Esophagus muscularis mucosa (tissue), 4 donors: ENCODE measurements around the gene SUMO3. TPM values are rescaled to one million over a fixed set of nuclear protein-coding genes. Genes with fewer than 3 reads are reported as not detected.

Experiments used
- DNase-seq: peaks from one replicate; pipeline ENCODE4 v3.0.0-alpha.2; 2017; ENCODE audit errors: extremely low spot score
- H3K27ac ChIP-seq, 4 donors: fragments of 200-600 bp; sonication (generic); replicated peaks in 1 of 4; 1 replicate in 3 of 4; 2 replicates in 1 of 4; pipeline ENCODE4 v1.5.1; 2016 to 2019; ENCODE audit warnings: mild to moderate bottlenecking in 1 of 4
- H3K27me3 ChIP-seq, 4 donors: fragments of 200-600 bp; sonication (generic); one replicate each; pipeline versions ENCODE4 v1.5.1 to v1.6.0; 2016 to 2019
- H3K36me3 ChIP-seq, 4 donors: fragments of 200-600 bp; sonication (generic); one replicate each; pipeline ENCODE4 v1.5.1; 2016 to 2019
- H3K4me1 ChIP-seq, 4 donors: fragments of 200-600 bp; sonication (generic); one replicate each; pipeline ENCODE4 v1.5.1; 2016 to 2019
- H3K4me3 ChIP-seq, 4 donors: fragments of 200-600 bp; sonication (generic); 1 replicate in 2 of 4; 2 replicates in 2 of 4; pipeline ENCODE4 v1.5.1; 2016 to 2019; ENCODE audit warnings: mild to moderate bottlenecking in 4 of 4, moderate library complexity in 1 of 4
- H3K9me3 ChIP-seq, 4 donors: fragments of 200-600 bp; sonication (generic); 1 replicate in 3 of 4; 2 replicates in 1 of 4; pipeline ENCODE4 v1.5.1; 2016 to 2019
- EP300 ChIP-seq: sonication (generic); formaldehyde crosslinking; IDR thresholded peaks from one replicate; pipeline ENCODE4 v1.6.1; 2017; ENCODE audit warnings: antibody characterized with exemption
- POLR2A ChIP-seq: fragments of 450-650 bp; IDR thresholded peaks from one replicate; pipeline ENCODE4 v1.6.1; 2017; ENCODE audit warnings: antibody characterized with exemption, moderate library complexity, mild to moderate bottlenecking, low read depth
- POLR2AphosphoS5 ChIP-seq, 2 donors: sonication (generic); formaldehyde crosslinking; IDR thresholded peaks; one replicate each; pipeline ENCODE4 v1.6.1; 2017; ENCODE audit warnings: antibody characterized with exemption in 2 of 2
- WGBS: methylation state at CpG from one replicate; pipeline ENCODE4 v1.1.5; 2018; 5-methylcytosine and 5-hydroxymethylcytosine counted together
- intact Hi-C: fragments of 100-400 bp; cut with DNase I; formaldehyde crosslinking; loops from one replicate; pipeline ENCODE4 v1.15.1; 2023
- total RNA-seq, 4 donors: library from RNA; depleted of rRNA; stranded (reverse); fragments of >200 nt; gene quantifications; one replicate each; pipeline versions ENCODE4 v1.1.0 to v1.2.1, GENCODE V29; 2016
- TF ChIP-seq, protein P1 (sequence below), 3 experiments: fragments of 200-600 bp in 2 of 3; fragments of 450-650 bp in 1 of 3; sonication (generic) in 2 of 3; IDR thresholded peaks; one replicate each; pipeline ENCODE4 v1.5.1; 2017 to 2019; ENCODE audit warnings: antibody characterized with exemption in 3 of 3, mild to moderate bottlenecking in 2 of 3, moderate library complexity in 1 of 3

The SUMO3 gene
- total RNA-seq, 4 donors from 2014 or later, result 46.1 to 52.2 (median 48.6) TPM

DNA sequence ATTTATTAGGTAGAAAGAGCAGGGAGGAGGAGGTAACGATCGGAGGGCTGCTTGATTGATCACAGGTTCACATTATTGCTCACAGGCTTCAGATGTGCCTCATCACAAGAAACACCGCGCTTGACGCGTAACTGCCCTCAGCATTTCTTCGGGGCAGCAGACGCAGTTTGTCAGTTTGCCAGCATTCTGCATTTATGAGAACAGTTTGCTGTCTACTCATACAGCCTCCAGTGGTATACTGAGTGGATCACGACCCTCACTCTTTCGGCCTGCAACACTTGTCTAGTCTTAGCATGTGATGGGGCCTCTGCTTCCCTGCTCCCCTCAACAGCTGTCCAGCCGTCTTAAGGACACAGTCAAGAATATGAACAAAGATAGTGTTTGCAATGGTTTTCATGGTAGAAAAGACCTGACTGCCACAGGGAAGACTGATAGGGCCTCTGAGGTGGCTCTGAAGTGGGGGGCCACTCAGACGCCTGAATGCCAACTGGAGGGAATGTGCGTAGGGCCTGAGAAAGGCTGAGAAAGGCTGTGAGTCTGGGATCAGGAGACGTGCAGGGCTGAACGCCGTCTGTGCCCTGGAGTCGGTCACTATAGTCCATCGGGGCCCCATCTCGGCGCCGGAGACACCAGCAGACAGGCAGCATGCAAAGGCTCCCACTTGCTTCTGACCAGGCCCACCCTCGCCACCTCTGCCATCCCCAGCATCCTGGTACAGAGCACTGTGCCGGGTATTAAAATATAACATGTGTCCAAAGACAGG, 61.3 kb downstream of the SUMO3 start:
- TF ChIP-seq POLR2A (no peak), POLR2AphosphoS5 (IDR thresholded peaks at IDR 0.05) (no peak), EP300 (no peak)
- TF ChIP-seq, protein P1, sequence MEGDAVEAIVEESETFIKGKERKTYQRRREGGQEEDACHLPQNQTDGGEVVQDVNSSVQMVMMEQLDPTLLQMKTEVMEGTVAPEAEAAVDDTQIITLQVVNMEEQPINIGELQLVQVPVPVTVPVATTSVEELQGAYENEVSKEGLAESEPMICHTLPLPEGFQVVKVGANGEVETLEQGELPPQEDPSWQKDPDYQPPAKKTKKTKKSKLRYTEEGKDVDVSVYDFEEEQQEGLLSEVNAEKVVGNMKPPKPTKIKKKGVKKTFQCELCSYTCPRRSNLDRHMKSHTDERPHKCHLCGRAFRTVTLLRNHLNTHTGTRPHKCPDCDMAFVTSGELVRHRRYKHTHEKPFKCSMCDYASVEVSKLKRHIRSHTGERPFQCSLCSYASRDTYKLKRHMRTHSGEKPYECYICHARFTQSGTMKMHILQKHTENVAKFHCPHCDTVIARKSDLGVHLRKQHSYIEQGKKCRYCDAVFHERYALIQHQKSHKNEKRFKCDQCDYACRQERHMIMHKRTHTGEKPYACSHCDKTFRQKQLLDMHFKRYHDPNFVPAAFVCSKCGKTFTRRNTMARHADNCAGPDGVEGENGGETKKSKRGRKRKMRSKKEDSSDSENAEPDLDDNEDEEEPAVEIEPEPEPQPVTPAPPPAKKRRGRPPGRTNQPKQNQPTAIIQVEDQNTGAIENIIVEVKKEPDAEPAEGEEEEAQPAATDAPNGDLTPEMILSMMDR (IDR thresholded peaks at IDR 0.05), result no peak
- Histone ChIP-seq H3K27me3 (peaks cover 0 to 16% (median 0%) of the 10 kb centered on the region in 4 donors), H3K4me1 (no peaks in the 10 kb centered on the region), H3K4me3 (no peak overlapping the region), H3K9me3 (peaks cover 0 to 5% (median 0%) of the 10 kb centered on the region in 4 donors), H3K36me3 (no peaks in the 10 kb centered on the region), H3K27ac (no peak overlapping the region)
- 87% methylated on average over 23 of the region's 23 CpGs for WGBS
- intact Hi-C loops, result no loop called here
- DNase-seq, result no peak

Other genes starting within 250 kb of the SUMO3 start
- not detected for gene KRTAP10-4, start 244.3 kb downstream of the SUMO3 start, total RNA-seq
- gene KRTAP10-5, start 237.5 kb downstream of the SUMO3 start, total RNA-seq, result not detected
- gene KRTAP10-6, start 225.6 kb downstream of the SUMO3 start, total RNA-seq, result not detected
- gene KRTAP10-7, start 217.5 kb downstream of the SUMO3 start, total RNA-seq, result not detected
- gene KRTAP10-8, start 206.0 kb downstream of the SUMO3 start, total RNA-seq, result not detected
- gene KRTAP10-9, start 191.0 kb downstream of the SUMO3 start, total RNA-seq, result not detected
- not detected for gene KRTAP10-10, start 180.7 kb downstream of the SUMO3 start, total RNA-seq
- gene KRTAP10-11, start 171.6 kb downstream of the SUMO3 start, total RNA-seq, result not detected
- gene KRTAP12-4, start 163.4 kb downstream of the SUMO3 start, total RNA-seq, result not detected
- not detected for gene KRTAP12-3, start 160.1 kb downstream of the SUMO3 start, total RNA-seq
- not detected for gene KRTAP12-2, start 151.1 kb downstream of the SUMO3 start, total RNA-seq
- gene KRTAP12-1, start 135.9 kb downstream of the SUMO3 start, total RNA-seq, result not detected
- gene KRTAP10-12, start 120.9 kb downstream of the SUMO3 start, total RNA-seq, result not detected
- gene TSPEAR, start 106.5 kb downstream of the SUMO3 start, total RNA-seq, result under 1 TPM in 2 of 4 donors, not detected in 2; under 0.01 to 0.23 TPM
- gene UBE2G2, start 16.2 kb downstream of the SUMO3 start, total RNA-seq, result 100 to 1,000 TPM in 1 of 4 donors, 10 to 100 TPM in 3; 74.4 to 174 (median 81.7) TPM
- gene PTTG1IP, start 55.6 kb upstream of the SUMO3 start, total RNA-seq, result 100 to 1,000 TPM; 222 to 382 (median 302) TPM
- gene ITGB2, start 102.8 kb upstream of the SUMO3 start, total RNA-seq, result 100 to 1,000 TPM in 1 of 4 donors, 10 to 100 TPM in 3; 33.2 to 110 (median 44.0) TPM
- 10 to 100 TPM; 20.8 to 59.3 (median 27.6) TPM for gene SLX9, start 122.0 kb upstream of the SUMO3 start, total RNA-seq